ENCODE measurements around the gene MOK. TPM values are rescaled to one million over a fixed set of nuclear protein-coding genes. Genes with fewer than 3 reads are reported as not detected.

Gene MOK
- total RNA-seq, 2 experiments from 2014 or later: 2.3 to 2.5 TPM

- DNase-seq (no peak), ATAC-seq (ENCODE audit: poor library complexity) (no peak)
- H3K4me1 ChIP-seq (ENCODE audit: insufficient read depth, low read length): peaks cover 16% of the 10 kb centered on the region
- H3K27me3 ChIP-seq (ENCODE audit: control insufficient read depth in 1 of 2, insufficient read depth in 2 of 2, low read length in 2 of 2): no peaks in the 10 kb centered on the region
- Mint-ChIP-seq H3K4me1 (ENCODE audit: low read depth) (peaks cover 7% of the 10 kb centered on the region), H3K4me3 (no peak overlapping the region), H3K9me3 (no peaks in the 10 kb centered on the region), H3K27ac (no peak overlapping the region), H3K27me3 (no peaks in the 10 kb centered on the region), H3K36me3 (ENCODE audit: low read depth) (peaks cover 15% of the 10 kb centered on the region)
- ChIA-PET CTCF (no interaction called here), POLR2A (no interaction called here)
- intact Hi-C loops (cut with DNase I, micrococcal nuclease): no loop called here
- no peak overlapping the region for H3K27ac ChIP-seq (ENCODE audit: low read depth in 1 of 2, low read length in 2 of 2)
- TF ChIP-seq CTCF (IDR thresholded peaks at IDR 0.05): no peak
- H3K36me3 ChIP-seq (ENCODE audit: insufficient read depth, low read length): peaks cover 25% of the 10 kb centered on the region
- H3K4me3 ChIP-seq (ENCODE audit: low read length): no peak overlapping the region
- H3K9me3 ChIP-seq (ENCODE audit: control insufficient read depth in 1 of 2, insufficient read depth in 1 of 2, low read length in 2 of 2): no peaks in the 10 kb centered on the region
Measured at GRCh38 chr14:102217399-102217798, 87.6 kb downstream of the MOK start.

DNA sequence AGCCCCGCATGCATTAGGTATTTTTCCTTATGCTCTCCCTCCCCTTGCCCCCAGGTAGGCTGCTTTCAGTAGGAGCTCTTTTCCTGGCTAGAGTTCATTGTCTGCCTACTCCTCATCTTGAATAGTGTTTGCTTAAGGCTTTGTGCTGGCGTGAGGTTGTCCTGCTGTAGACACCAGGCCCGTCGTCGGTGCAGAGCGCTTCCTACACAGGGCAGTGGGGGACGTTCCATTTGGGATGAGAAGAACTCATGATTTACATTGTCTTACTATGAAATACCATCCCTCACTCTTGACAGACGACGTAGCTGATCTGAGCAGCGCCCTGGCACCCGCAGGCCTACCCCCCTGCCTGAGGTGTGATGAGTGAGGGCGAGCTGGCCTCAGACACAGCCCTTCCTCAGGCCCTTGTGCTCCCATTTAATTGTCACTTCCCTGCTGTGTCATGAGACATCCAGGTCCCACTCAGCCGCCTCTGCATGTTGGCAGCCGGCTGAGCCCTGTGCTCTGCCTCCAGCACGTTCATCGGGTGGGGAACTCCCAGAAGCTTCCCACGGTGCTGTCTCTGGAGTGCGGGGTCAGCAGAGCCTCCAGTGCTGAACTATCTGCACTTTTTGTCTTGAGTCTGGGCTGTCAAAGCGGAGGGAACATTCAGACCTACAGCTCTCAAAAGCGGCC is 89.3 kb downstream of the MOK start:
- H3K27me3 Mint-ChIP-seq: no peaks in the 10 kb centered on the region
- ChIA-PET POLR2A (no interaction called here), CTCF (interaction anchor here (1.2 kb wide), 1 partner anchor 99 kb away, joined by 3 read pairs; no protein-coding TSS in a partner anchor)
- DNase-seq (no peak), ATAC-seq (ENCODE audit: poor library complexity) (no peak)
- Histone ChIP-seq H3K9me3 (ENCODE audit: control insufficient read depth in 1 of 2, insufficient read depth in 1 of 2, low read length in 2 of 2) (no peaks in the 10 kb centered on the region), H3K36me3 (ENCODE audit: insufficient read depth, low read length) (peaks cover 33% of the 10 kb centered on the region), H3K4me3 (ENCODE audit: low read length) (no peak overlapping the region), H3K27ac (ENCODE audit: low read depth in 1 of 2, low read length in 2 of 2) (no peak overlapping the region), H3K27me3 (ENCODE audit: control insufficient read depth in 1 of 2, insufficient read depth in 2 of 2, low read length in 2 of 2) (no peaks in the 10 kb centered on the region), H3K4me1 (ENCODE audit: insufficient read depth, low read length) (peaks cover 16% of the 10 kb centered on the region)
- H3K36me3 Mint-ChIP-seq (ENCODE audit: low read depth): peaks cover 4% of the 10 kb centered on the region
- H3K4me3 Mint-ChIP-seq: no peak overlapping the region
- no peak overlapping the region for H3K27ac Mint-ChIP-seq
- peaks cover 7% of the 10 kb centered on the region for H3K4me1 Mint-ChIP-seq (ENCODE audit: low read depth)
- intact Hi-C loops (cut with DNase I, micrococcal nuclease): no loop called here
- H3K9me3 Mint-ChIP-seq: no peaks in the 10 kb centered on the region
- no peak for TF ChIP-seq CTCF (IDR thresholded peaks at IDR 0.05)

GRCh38 chr14:102215071-102215470 is 89.9 kb downstream of the MOK start:
- ATAC-seq (ENCODE audit: poor library complexity) (no peak), DNase-seq (no peak)
- H3K27me3 Mint-ChIP-seq: no peaks in the 10 kb centered on the region
- peaks cover 16% of the 10 kb centered on the region for H3K4me1 ChIP-seq (ENCODE audit: insufficient read depth, low read length)
- H3K27ac ChIP-seq (ENCODE audit: low read depth in 1 of 2, low read length in 2 of 2): no peak overlapping the region
- no peaks in the 10 kb centered on the region for H3K27me3 ChIP-seq (ENCODE audit: control insufficient read depth in 1 of 2, insufficient read depth in 2 of 2, low read length in 2 of 2)
- H3K36me3 ChIP-seq (ENCODE audit: insufficient read depth, low read length): peaks cover 38% of the 10 kb centered on the region
- H3K4me1 Mint-ChIP-seq (ENCODE audit: low read depth): peaks cover 7% of the 10 kb centered on the region
- ChIA-PET CTCF (interaction anchor here (1.2 kb wide), 1 partner anchor 99 kb away, joined by 3 read pairs; no protein-coding TSS in a partner anchor), POLR2A (no interaction called here)
- no peak for TF ChIP-seq CTCF (IDR thresholded peaks at IDR 0.05)
- H3K27ac Mint-ChIP-seq: no peak overlapping the region
- H3K9me3 ChIP-seq (ENCODE audit: control insufficient read depth in 1 of 2, insufficient read depth in 1 of 2, low read length in 2 of 2): no peaks in the 10 kb centered on the region
- no peak overlapping the region for H3K4me3 Mint-ChIP-seq
- peaks cover 7% of the 10 kb centered on the region for H3K36me3 Mint-ChIP-seq (ENCODE audit: low read depth)
- intact Hi-C loops (cut with DNase I, micrococcal nuclease): no loop called here
- no peak overlapping the region for H3K4me3 ChIP-seq (ENCODE audit: low read length)
- no peaks in the 10 kb centered on the region for H3K9me3 Mint-ChIP-seq
